ENCODE results near the gene CHST15.

DNA sequence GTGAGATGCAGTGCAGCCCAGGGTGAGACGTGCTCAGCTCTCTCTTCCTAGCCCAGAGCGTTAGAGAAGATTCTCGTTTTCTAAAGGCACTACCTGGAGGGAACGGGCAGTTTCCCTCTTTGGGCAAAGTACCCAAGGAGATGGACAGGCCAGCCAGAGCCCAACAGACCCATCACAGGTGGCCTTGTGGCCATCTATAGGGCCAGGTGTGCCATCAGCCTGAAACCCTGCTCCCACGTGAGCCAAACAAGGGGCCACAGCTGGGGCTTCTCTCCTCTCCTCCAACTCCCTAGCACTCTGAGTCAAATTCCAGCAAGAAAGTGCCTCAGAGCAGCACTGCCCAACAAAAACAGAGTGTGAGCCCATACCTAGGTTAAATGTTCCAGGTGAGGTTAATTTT, 22.3 kb downstream of the CHST15 start:
- TF ChIP-seq, protein P1, sequence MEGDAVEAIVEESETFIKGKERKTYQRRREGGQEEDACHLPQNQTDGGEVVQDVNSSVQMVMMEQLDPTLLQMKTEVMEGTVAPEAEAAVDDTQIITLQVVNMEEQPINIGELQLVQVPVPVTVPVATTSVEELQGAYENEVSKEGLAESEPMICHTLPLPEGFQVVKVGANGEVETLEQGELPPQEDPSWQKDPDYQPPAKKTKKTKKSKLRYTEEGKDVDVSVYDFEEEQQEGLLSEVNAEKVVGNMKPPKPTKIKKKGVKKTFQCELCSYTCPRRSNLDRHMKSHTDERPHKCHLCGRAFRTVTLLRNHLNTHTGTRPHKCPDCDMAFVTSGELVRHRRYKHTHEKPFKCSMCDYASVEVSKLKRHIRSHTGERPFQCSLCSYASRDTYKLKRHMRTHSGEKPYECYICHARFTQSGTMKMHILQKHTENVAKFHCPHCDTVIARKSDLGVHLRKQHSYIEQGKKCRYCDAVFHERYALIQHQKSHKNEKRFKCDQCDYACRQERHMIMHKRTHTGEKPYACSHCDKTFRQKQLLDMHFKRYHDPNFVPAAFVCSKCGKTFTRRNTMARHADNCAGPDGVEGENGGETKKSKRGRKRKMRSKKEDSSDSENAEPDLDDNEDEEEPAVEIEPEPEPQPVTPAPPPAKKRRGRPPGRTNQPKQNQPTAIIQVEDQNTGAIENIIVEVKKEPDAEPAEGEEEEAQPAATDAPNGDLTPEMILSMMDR (IDR thresholded peaks at IDR 0.05) = no peak
- TF ChIP-seq POLR2A (IDR thresholded peaks at IDR 0.05) = no peak
